GM19238 (cell line): ENCODE results near the gene ADCY4.
A peak's percentile ranks its signal among the peaks of the same experiment; 100 is the strongest.

ENCODE experiments used
- DNase-seq: peaks from one replicate; pipeline ENCODE4 v3.0.0; 2011; ENCODE audit warnings: low spot score; ENCODE audit not compliant: insufficient read length

Gene ADCY4

GRCh38 chr14:24317141-24317928 lies 17.5 kb downstream of the ADCY4 start:
- no peak for DNase-seq

GRCh38 chr14:24316597-24316950 lies 18.3 kb downstream of the ADCY4 start:
- no peak for DNase-seq

DNA sequence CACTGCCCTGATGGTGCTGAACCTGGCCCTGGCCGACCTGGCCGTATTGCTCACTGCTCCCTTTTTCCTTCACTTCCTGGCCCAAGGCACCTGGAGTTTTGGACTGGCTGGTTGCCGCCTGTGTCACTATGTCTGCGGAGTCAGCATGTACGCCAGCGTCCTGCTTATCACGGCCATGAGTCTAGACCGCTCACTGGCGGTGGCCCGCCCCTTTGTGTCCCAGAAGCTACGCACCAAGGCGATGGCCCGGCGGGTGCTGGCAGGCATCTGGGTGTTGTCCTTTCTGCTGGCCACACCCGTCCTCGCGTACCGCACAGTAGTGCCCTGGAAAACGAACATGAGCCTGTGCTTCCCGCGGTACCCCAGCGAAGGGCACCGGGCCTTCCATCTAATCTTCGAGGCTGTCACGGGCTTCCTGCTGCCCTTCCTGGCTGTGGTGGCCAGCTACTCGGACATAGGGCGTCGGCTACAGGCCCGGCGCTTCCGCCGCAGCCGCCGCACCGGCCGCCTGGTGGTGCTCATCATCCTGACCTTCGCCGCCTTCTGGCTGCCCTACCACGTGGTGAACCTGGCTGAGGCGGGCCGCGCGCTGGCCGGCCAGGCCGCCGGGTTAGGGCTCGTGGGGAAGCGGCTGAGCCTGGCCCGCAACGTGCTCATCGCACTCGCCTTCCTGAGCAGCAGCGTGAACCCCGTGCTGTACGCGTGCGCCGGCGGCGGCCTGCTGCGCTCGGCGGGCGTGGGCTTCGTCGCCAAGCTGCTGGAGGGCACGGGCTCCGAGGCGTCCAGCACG lies 18.9 kb downstream of the ADCY4 start:
- DNase-seq, result no peak

- no peak for DNase-seq
Observed at GRCh38 chr14:24315243-24315806, 19.5 kb downstream of the ADCY4 start.

DNA sequence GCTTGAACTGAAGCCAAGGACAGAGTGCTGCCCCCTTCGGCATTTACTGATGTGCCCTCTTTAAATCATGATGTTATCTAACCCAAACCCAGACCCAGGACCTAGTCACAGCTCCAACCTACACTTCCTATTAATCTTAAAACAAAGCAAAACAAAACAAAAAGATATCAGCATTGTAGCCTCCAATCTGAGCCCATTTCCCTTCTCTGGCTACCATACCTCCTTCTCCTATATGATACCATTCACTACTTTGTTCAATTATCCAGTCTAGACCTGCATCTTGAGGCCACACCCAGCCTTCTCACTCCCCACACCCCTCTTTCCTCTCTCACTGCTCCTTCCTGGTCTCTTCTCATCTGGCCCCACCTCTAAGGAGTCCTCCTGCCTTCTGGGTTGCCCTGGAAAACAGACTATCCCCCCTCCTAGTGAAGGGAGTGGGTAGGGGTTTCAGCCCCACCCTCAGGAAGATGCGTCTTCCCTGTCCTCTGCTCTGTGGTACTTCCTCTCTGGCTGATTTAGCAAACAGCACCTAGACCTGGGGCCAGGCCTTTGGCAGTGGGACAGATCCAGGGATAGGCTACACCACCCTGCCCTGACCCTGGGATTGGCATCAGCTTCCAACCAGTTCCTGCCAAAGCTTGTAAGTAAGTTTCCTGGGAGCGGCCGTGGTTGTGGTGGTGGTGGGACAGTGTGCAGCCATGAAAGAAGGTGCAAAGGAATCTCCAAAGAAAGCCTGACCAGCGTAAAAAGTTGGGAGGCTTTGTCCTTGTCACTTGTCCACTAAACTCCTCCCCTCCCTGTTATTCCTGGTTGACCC lies 20.3 kb downstream of the ADCY4 start:
- no peak for DNase-seq

- DNase-seq, result no peak
Observed at GRCh38 chr14:24313913-24314312, 21.0 kb downstream of the ADCY4 start.

DNA sequence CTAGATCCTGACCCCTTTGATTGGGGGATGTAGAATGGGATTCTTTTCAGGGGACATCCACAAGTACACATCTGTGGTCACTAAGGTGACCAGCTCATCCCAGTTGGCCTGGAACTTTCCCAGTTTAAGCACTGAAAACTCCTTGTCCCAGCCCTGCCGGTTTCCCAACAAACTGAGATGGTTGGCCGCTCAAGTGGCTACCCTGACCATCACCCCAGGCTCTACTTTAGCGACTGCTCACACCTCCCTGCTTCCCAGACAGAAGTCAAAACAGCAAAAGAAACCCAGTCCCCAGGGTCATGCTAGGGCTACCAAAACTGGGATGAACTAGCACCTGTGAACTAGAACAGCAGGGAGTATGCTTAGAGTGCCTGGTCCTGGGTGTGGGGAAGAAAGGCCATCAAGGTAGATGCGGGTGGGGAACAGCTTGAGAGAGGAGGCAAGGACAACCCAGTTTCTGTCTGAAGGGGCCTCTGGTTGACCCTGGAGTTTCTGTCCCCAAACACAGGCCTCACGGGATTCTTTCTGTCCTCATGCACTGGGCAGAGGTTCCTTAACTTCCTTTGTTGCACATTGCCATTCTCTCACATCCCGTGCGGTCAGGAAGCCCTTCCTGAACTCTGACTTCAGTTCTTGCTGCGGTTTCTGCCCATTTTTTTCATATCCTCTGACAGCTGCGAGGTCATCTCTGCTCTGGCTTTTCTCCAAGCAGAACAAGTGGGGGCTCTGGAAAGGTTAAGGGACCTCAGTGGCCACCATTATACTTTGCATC lies 21.9 kb downstream of the ADCY4 start:
- no peak for DNase-seq

GRCh38 chr14:24311837-24312615 lies 22.8 kb downstream of the ADCY4 start:
- DNase-seq, result no peak

DNA sequence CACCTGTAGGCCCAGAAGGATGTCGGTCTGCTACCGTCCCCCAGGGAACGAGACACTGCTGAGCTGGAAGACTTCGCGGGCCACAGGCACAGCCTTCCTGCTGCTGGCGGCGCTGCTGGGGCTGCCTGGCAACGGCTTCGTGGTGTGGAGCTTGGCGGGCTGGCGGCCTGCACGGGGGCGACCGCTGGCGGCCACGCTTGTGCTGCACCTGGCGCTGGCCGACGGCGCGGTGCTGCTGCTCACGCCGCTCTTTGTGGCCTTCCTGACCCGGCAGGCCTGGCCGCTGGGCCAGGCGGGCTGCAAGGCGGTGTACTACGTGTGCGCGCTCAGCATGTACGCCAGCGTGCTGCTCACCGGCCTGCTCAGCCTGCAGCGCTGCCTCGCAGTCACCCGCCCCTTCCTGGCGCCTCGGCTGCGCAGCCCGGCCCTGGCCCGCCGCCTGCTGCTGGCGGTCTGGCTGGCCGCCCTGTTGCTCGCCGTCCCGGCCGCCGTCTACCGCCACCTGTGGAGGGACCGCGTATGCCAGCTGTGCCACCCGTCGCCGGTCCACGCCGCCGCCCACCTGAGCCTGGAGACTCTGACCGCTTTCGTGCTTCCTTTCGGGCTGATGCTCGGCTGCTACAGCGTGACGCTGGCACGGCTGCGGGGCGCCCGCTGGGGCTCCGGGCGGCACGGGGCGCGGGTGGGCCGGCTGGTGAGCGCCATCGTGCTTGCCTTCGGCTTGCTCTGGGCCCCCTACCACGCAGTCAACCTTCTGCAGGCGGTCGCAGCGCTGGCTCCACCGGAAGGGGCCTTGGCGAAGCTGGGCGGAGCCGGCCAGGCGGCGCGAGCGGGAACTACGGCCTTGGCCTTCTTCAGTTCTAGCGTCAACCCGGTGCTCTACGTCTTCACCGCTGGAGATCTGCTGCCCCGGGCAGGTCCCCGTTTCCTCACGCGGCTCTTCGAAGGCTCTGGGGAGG lies 23.9 kb downstream of the ADCY4 start, which contains the start of gene LTB4R:
Gene LTB4R (plus strand): TSS at position 857 of the 959 bp plus-strand sequence. CDS start 4,150 bp downstream, outside the sequence.
- peak; percentile 70 for DNase-seq

GRCh38 chr14:24310265-24310645 lies 24.6 kb downstream of the ADCY4 start:
- no peak for DNase-seq

DNA sequence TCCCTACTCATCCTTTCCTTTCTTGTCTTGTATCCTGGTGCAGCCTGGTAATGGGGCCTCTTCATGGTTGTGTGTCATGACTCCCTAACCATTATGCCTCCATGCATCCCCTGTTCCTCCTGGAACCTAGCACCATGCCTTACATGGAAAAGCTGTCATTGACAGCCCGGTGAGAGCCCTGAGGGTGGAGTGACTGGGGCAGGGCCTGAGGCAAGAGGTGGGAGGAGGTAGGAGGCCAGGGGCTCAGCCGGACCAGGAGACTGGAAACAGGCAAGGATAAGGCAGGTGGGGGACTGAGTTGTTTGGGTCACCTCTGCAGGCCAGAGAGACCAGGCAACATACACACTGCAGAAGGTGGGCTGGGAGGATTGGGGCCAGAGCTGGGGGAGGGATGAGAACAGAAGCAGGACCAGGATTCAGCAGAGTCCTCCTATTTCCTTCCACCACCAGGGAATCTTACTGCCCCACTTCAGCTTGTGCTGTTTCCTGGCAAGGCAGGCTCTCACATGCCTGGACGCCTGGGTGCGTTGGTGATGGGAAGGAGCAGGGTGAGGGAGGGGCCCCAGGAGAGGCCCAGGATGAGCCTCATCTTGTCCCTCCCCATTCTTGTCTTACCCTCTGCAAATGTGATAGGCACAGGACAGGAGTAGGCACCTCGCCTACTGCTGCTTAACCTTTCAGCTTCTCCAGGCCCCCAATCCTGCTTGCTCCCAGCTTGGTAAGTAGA lies 25.2 kb downstream of the ADCY4 start, which contains the start of gene LTB4R2:
Gene LTB4R2 (plus strand): TSS at position 603 of the 727 bp plus-strand sequence. CDS start 525 bp downstream, outside the sequence.
- DNase-seq, result no peak

- no peak for DNase-seq
Observed at GRCh38 chr14:24308342-24309124, 26.3 kb downstream of the ADCY4 start.

DNA sequence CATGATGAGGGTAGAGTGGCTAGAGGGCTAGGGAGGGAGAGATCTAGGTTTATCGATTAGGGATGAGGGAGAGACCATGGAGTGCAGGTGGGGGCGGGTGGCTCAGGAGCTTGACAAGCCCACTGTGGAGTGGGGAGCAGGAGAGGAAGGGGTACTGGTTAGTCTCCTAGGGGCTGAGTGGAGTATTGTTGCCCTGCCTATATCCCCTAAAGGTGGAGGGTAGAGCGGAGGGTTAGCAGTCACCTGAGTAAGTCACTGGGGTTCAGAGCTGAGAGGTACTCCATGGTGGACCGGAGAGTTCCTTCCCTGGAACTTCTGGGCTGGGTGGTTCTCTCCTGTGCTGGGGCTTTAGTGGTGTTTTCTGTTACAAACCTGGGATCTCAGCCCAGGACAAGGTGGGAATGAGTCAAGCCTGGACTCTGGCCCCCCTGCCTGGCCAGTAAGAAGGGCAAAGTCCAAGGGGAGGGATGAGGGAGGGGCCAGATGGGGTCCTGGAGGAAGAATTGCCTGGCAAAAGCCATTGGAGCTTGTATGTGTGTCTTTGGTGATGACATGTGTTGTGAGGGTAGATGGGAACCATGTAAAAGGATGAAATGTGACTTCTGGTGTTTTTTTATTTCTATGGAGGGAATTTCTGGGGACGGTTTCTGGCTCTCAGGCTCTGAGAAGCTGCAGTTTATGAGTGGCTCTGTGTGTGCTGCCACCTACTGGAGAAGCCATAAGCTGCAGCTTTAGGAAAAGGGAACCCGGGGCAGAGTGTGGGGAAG lies 27.1 kb downstream of the ADCY4 start, which contains the start of gene CIDEB:
Gene CIDEB (minus strand): TSS at position 403 of the 767 bp plus-strand sequence. CDS start 119 bp downstream, at position 284.
- DNase-seq, result peak; percentile 54

GRCh38 chr14:24307156-24307574 lies 27.7 kb downstream of the ADCY4 start:
- no peak for DNase-seq

- DNase-seq, result no peak
Observed at GRCh38 chr14:24304019-24304387, 30.9 kb downstream of the ADCY4 start.

- no peak for DNase-seq
Observed at GRCh38 chr14:24300326-24300980, 34.4 kb downstream of the ADCY4 start.
